NK-92 treated with Interleukin-12 subunit alpha and Interleukin-12 subunit beta, amount 100 ng/mL, for 24 hours (cell line): ENCODE results near the gene LRRTM1.

Experiments
- DNase-seq: peaks from one replicate; lab custom pipeline; 2025; lab: John Stamatoyannopoulos, UW

Gene LRRTM1

GRCh38 chr2:80302314-80303005 is 2.1 kb downstream of the LRRTM1 start:
- DNase-seq = no peak

- DNase-seq = no peak
Measured at GRCh38 chr2:80302001-80302313, 2.6 kb downstream of the LRRTM1 start.

- DNase-seq = no peak
Measured at GRCh38 chr2:80300954-80301353, 3.6 kb downstream of the LRRTM1 start.

- DNase-seq = no peak
Measured at GRCh38 chr2:80300346-80300745, 4.2 kb downstream of the LRRTM1 start.

GRCh38 chr2:80299661-80300060 is 4.9 kb downstream of the LRRTM1 start:
- DNase-seq = no peak

- no peak for DNase-seq
Measured at GRCh38 chr2:80298954-80299353, 5.6 kb downstream of the LRRTM1 start.

GRCh38 chr2:80293039-80293438 is 11.5 kb downstream of the LRRTM1 start:
- no peak for DNase-seq

- DNase-seq = no peak
Measured at GRCh38 chr2:80292474-80292873, 12.1 kb downstream of the LRRTM1 start.

- DNase-seq = no peak
Measured at GRCh38 chr2:80291656-80292055, 12.9 kb downstream of the LRRTM1 start.

- no peak for DNase-seq
Measured at GRCh38 chr2:80288576-80288975, 16.0 kb downstream of the LRRTM1 start.

GRCh38 chr2:80281049-80281448 is 23.5 kb downstream of the LRRTM1 start:
- no peak for DNase-seq

- no peak for DNase-seq
Measured at GRCh38 chr2:80280598-80280997, 24.0 kb downstream of the LRRTM1 start.

GRCh38 chr2:80269806-80270205 is 34.7 kb downstream of the LRRTM1 start:
- no peak for DNase-seq

- no peak for DNase-seq
Measured at GRCh38 chr2:80266231-80266630, 38.3 kb downstream of the LRRTM1 start.

- no peak for DNase-seq
Measured at GRCh38 chr2:80259292-80259691, 45.3 kb downstream of the LRRTM1 start.

- DNase-seq = no peak
Measured at GRCh38 chr2:80258793-80259192, 45.8 kb downstream of the LRRTM1 start.

GRCh38 chr2:80258341-80258740 is 46.2 kb downstream of the LRRTM1 start:
- DNase-seq = no peak

- DNase-seq = no peak
Measured at GRCh38 chr2:80257450-80257849, 47.1 kb downstream of the LRRTM1 start.

GRCh38 chr2:80256782-80257167 is 47.8 kb downstream of the LRRTM1 start:
- DNase-seq = no peak

- DNase-seq = no peak
Measured at GRCh38 chr2:80255918-80256781, 48.4 kb downstream of the LRRTM1 start.

- DNase-seq = no peak
Measured at GRCh38 chr2:80252294-80252986, 52.1 kb downstream of the LRRTM1 start.
